ENCODE results near the gene GUCY1A2.
A peak's percentile ranks its signal among the peaks of the same experiment; 100 is the strongest.
"Not testable (repeated sequence)": the region's sequence is repeated elsewhere in the genome, so short reads cannot be mapped to it uniquely, and the experiment has no call there.

GUCY1A2 gene, protein sequence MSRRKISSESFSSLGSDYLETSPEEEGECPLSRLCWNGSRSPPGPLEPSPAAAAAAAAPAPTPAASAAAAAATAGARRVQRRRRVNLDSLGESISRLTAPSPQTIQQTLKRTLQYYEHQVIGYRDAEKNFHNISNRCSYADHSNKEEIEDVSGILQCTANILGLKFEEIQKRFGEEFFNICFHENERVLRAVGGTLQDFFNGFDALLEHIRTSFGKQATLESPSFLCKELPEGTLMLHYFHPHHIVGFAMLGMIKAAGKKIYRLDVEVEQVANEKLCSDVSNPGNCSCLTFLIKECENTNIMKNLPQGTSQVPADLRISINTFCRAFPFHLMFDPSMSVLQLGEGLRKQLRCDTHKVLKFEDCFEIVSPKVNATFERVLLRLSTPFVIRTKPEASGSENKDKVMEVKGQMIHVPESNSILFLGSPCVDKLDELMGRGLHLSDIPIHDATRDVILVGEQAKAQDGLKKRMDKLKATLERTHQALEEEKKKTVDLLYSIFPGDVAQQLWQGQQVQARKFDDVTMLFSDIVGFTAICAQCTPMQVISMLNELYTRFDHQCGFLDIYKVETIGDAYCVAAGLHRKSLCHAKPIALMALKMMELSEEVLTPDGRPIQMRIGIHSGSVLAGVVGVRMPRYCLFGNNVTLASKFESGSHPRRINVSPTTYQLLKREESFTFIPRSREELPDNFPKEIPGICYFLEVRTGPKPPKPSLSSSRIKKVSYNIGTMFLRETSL

GRCh38 chr11:107018219-107018901 lies at the start of gene GUCY1A2:
Gene GUCY1A2, minus strand, starts transcription at chr11:107018476. Its CDS starts 421 bp downstream, at chr11:107018055.
- H3K27ac ChIP-seq = peak within 1 kb of the TSS; percentile 88
- TF ChIP-seq ZFX (IDR thresholded peaks at IDR 0.05; ENCODE audit: borderline replicate concordance) (no peak), CTCF (IDR thresholded peaks at IDR 0.05) (no peak)

- TF ChIP-seq ZFX (IDR thresholded peaks at IDR 0.05; ENCODE audit: borderline replicate concordance) = no peak
- no peak for TF ChIP-seq CTCF (IDR thresholded peaks at IDR 0.05)
- H3K27ac ChIP-seq = no peak overlapping the region
Observed at GRCh38 chr11:107054391-107054790, 36.1 kb upstream of the GUCY1A2 start.

DNA sequence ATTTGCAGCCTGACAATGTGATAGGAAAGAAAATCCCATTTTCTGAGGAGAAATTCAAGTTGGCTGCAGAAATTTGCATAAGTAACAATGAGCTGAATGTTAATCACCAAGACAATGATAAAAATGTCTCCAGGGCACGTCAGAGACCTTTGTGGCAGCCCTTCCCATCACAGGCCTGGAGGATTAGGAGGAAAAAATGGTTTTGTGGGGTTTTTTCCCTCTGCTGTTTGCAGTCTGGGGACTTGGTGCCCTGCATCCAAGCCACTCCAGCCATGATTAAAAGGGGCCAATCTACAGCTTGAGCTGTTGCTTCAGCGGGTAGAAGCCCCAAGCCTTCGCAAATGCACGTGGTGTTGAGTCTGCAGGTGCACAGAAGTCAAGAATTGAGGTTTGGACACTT lies 33.1 kb upstream of the GUCY1A2 start:
- not testable (repeated sequence) for H3K27ac ChIP-seq

- not testable (repeated sequence) for H3K27ac ChIP-seq
Observed at GRCh38 chr11:107050899-107051298, 32.6 kb upstream of the GUCY1A2 start.

GRCh38 chr11:107050121-107050520 lies 31.8 kb upstream of the GUCY1A2 start:
- H3K27ac ChIP-seq = no peak overlapping the region
- no peak for TF ChIP-seq CTCF (IDR thresholded peaks at IDR 0.05)
- TF ChIP-seq ZFX (IDR thresholded peaks at IDR 0.05; ENCODE audit: borderline replicate concordance) = no peak

- H3K27ac ChIP-seq = no peak overlapping the region
- TF ChIP-seq ZFX (IDR thresholded peaks at IDR 0.05; ENCODE audit: borderline replicate concordance) (no peak), CTCF (IDR thresholded peaks at IDR 0.05) (no peak)
Observed at GRCh38 chr11:107044503-107044902, 26.2 kb upstream of the GUCY1A2 start.

DNA sequence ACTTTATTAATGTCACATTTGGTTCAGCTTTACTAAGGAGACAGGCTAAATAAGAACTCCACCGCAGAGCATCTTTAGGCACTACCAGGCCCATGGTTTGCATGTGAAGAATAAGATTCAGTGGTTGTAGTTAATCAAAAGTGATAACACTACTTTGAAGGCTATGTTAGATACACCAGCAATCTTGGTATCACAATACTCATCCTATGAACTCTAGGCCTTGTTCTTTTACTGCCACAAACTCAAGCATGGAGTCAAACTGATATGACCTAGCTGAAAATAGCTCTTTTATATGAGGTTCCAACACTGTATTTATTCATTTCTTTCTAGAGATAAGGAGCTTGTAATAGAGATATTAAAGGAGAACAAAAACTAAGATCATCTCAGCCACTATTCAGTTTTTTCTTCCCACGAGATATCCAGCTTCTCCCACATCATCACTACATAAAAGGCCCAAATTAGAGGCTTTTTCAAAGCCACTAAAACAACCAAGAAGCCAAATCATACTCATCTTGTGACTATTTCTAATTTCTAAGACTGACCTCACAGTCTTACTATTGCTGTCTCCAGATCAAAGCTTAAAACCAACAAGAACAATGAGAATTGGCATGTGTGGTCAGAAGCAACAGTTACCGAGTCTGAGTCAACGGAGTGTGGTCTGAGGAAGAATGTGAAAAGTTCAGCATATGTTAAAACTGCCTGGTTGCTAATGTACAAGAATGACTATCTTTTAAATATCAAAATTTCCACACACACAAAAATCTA lies 25.1 kb upstream of the GUCY1A2 start:
- TF ChIP-seq ZFX (IDR thresholded peaks at IDR 0.05; ENCODE audit: borderline replicate concordance) (no peak), CTCF (IDR thresholded peaks at IDR 0.05) (no peak)
- H3K27ac ChIP-seq = no peak overlapping the region

All from 22Rv1 (cell line).